ENCODE measurements around the gene DPEP2.
A peak's percentile ranks its signal among the peaks of the same experiment; 100 is the strongest.

DPEP2 gene

DNA sequence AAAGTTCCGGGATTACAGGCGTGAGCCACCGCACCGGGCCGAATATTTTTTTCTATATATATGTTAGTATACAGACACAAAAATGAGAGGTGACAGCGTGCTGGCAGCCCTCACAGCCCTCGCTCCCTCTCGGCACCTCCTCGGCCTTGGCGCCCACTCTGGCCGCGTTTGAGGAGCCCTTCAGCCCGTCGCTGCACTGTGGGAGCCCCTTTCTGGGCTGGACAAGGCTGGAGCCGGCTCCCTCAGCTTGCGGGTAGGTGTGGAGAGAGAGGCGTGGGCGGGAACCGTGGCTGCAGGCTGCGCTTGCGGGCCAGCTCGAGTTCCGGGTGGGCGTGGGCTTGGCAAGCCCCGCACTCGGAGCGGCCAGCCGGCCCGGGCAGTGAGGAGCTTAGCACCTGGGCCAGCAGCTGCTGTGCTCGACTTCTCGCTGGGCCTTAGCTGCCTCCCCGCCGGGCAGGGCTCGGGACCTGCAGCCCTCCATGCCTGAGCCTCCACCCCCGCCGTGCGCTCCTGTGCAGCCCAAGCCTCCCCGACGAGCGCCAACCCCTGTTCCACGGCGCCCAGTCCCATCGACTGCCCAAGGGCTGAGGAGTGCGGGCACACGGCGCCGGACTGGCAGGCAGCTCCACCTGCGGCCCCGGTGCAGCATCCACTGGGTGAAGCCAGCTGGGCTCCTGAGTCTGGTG is 17.1 kb downstream of the DPEP2 start:
- no peak overlapping the region for H3K4me2 ChIP-seq (ENCODE audit: low read length)
- H3K4me3 ChIP-seq (ENCODE audit: low read length) = no peak overlapping the region
- H3K9me2 ChIP-seq (replicated peaks; ENCODE audit: control insufficient read depth, low read length) = no peaks in the 10 kb centered on the region
- no peaks in the 10 kb centered on the region for H3F3A ChIP-seq (ENCODE audit: control insufficient read depth, insufficient read depth)
- H3K9me3 ChIP-seq (ENCODE audit: control insufficient read depth, insufficient read depth, low read length) = no peaks in the 10 kb centered on the region
- TF ChIP-seq CTCF (IDR thresholded peaks at IDR 0.05; ENCODE audit: low read depth, low read length, poor library complexity, severe bottlenecking) (no peak), EZH2phosphoT487 (IDR thresholded peaks at IDR 0.05; ENCODE audit: borderline replicate concordance, low read length) (no peak)
- no peaks in the 10 kb centered on the region for H4K20me1 ChIP-seq (ENCODE audit: control insufficient read depth, insufficient read depth, low read depth, low read length)
- no peak overlapping the region for H3K27ac ChIP-seq (ENCODE audit: low read depth, low read length)
- H3K27me3 ChIP-seq (ENCODE audit: control insufficient read depth, low read length) = peaks cover 3% of the 10 kb centered on the region; the same call in 1 of the 2 replicates
- H3K4me1 ChIP-seq (ENCODE audit: control insufficient read depth, low read length) = peaks cover 24% of the 10 kb centered on the region
- H3K79me2 ChIP-seq (ENCODE audit: control insufficient read depth, low read length) = no peaks in the 10 kb centered on the region
- no peaks in the 10 kb centered on the region for H3K36me3 ChIP-seq (ENCODE audit: control insufficient read depth, low read length)

- no peak within 1 kb of the TSS for H3K27ac ChIP-seq (ENCODE audit: low read depth, low read length)
- peaks cover 28% of the 10 kb centered on the region for H3K4me1 ChIP-seq (ENCODE audit: control insufficient read depth, low read length)
- no peak within 1 kb of the TSS for H3K4me3 ChIP-seq (ENCODE audit: low read length)
- H3K79me2 ChIP-seq (ENCODE audit: control insufficient read depth, low read length) = no peaks in the 10 kb centered on the region
- H3K9me2 ChIP-seq (replicated peaks; ENCODE audit: control insufficient read depth, low read length) = no peaks in the 10 kb centered on the region
- H3K9me3 ChIP-seq (ENCODE audit: control insufficient read depth, insufficient read depth, low read length) = no peaks in the 10 kb centered on the region
- H3F3A ChIP-seq (ENCODE audit: control insufficient read depth, insufficient read depth) = no peaks in the 10 kb centered on the region
- TF ChIP-seq EZH2phosphoT487 (IDR thresholded peaks at IDR 0.05; ENCODE audit: borderline replicate concordance, low read length) (no peak), CTCF (IDR thresholded peaks at IDR 0.05; ENCODE audit: low read depth, low read length, poor library complexity, severe bottlenecking) (peak; percentile 17)
- H3K4me2 ChIP-seq (ENCODE audit: low read length) = no peak within 1 kb of the TSS
- H3K36me3 ChIP-seq (ENCODE audit: control insufficient read depth, low read length) = no peaks in the 10 kb centered on the region
- no peaks in the 10 kb centered on the region for H4K20me1 ChIP-seq (ENCODE audit: control insufficient read depth, insufficient read depth, low read depth, low read length)
- H3K27me3 ChIP-seq (ENCODE audit: control insufficient read depth, low read length) = peaks cover 21% of the 10 kb centered on the region
These were observed 19.2 kb downstream of the DPEP2 start, which contains the start of gene DPEP3 for GRCh38 chr16:67979955-67980678. TSS of gene DPEP3 (minus strand) at chr16:67980499. CDS start at chr16:67980380, 119 bp downstream.

GRCh38 chr16:67977469-67978227 is 21.6 kb downstream of the DPEP2 start:
- H3K4me3 ChIP-seq (ENCODE audit: low read length) = no peak overlapping the region

More at GRCh38 chr16:67977469-67978227, 21.6 kb downstream of the DPEP2 start:
- H3F3A ChIP-seq (ENCODE audit: control insufficient read depth, insufficient read depth) = no peaks in the 10 kb centered on the region
- H4K20me1 ChIP-seq (ENCODE audit: control insufficient read depth, insufficient read depth, low read depth, low read length) = no peaks in the 10 kb centered on the region
- TF ChIP-seq EZH2phosphoT487 (IDR thresholded peaks at IDR 0.05; ENCODE audit: borderline replicate concordance, low read length) (no peak), CTCF (IDR thresholded peaks at IDR 0.05; ENCODE audit: low read depth, low read length, poor library complexity, severe bottlenecking) (no peak)
- no peaks in the 10 kb centered on the region for H3K9me3 ChIP-seq (ENCODE audit: control insufficient read depth, insufficient read depth, low read length)
- H3K9me2 ChIP-seq (replicated peaks; ENCODE audit: control insufficient read depth, low read length) = no peaks in the 10 kb centered on the region
- no peaks in the 10 kb centered on the region for H3K36me3 ChIP-seq (ENCODE audit: control insufficient read depth, low read length)
- H3K27me3 ChIP-seq (ENCODE audit: control insufficient read depth, low read length) = peaks cover 26% of the 10 kb centered on the region
- no peak overlapping the region for H3K4me2 ChIP-seq (ENCODE audit: low read length)
- no peaks in the 10 kb centered on the region for H3K79me2 ChIP-seq (ENCODE audit: control insufficient read depth, low read length)
- H3K4me1 ChIP-seq (ENCODE audit: control insufficient read depth, low read length) = peaks cover 12% of the 10 kb centered on the region
- no peak overlapping the region for H3K27ac ChIP-seq (ENCODE audit: low read depth, low read length)

All from DOHH2 (cell line).